D721Med (cell line): ENCODE data around the gene ACYP1.

ENCODE experiments used
- DNase-seq: peaks from one replicate; pipeline ENCODE4 v3.0.0; 2011; ENCODE audit warnings: low spot score; ENCODE audit not compliant: insufficient read length
- FAIRE-seq: peaks from 2 replicates; lab custom pipeline; 2011; peaks lifted over from hg19 to GRCh38; lab: Jason Lieb, UNC
- CTCF ChIP-seq: IDR thresholded peaks from 2 replicates; pipeline ENCODE4 v1.5.1; 2012; ENCODE audit warnings: mild to moderate bottlenecking, control low read depth; ENCODE audit not compliant: insufficient read depth; ENCODE audit errors: missing control alignments

Gene ACYP1

GRCh38 chr14:75063491-75064204, at the start of gene ACYP1:
ACYP1 (minus strand) TSS chr14:75064024; CDS start chr14:75063553, 471 bp downstream.
- no peak for TF ChIP-seq CTCF
- FAIRE-seq (no peak), DNase-seq (peak; percentile 51)

- TF ChIP-seq CTCF = no peak
- FAIRE-seq (no peak), DNase-seq (no peak)
These were observed 46.1 kb upstream of the ACYP1 start for GRCh38 chr14:75109877-75110276.

- no peak for TF ChIP-seq CTCF
- no peak for DNase-seq
- no peak for FAIRE-seq
These were observed 43.4 kb upstream of the ACYP1 start for GRCh38 chr14:75107186-75107585.

GRCh38 chr14:75101491-75101890, 37.7 kb upstream of the ACYP1 start:
- no peak for FAIRE-seq
- TF ChIP-seq CTCF = no peak
- DNase-seq = no peak

- no peak for TF ChIP-seq CTCF
- no peak for FAIRE-seq
These were observed 34.9 kb upstream of the ACYP1 start for GRCh38 chr14:75098682-75099081.

GRCh38 chr14:75098212-75098611, 34.4 kb upstream of the ACYP1 start:
- DNase-seq (no peak), FAIRE-seq (no peak)
- no peak for TF ChIP-seq CTCF

More at GRCh38 chr14:75098682-75099081, 34.9 kb upstream of the ACYP1 start:
- no peak for DNase-seq

GRCh38 chr14:75096959-75097358, 33.1 kb upstream of the ACYP1 start:
- no peak for FAIRE-seq
- no peak for DNase-seq
- TF ChIP-seq CTCF = no peak
